ENCODE measurements around the gene ROBO2. TPM values are rescaled to one million over a fixed set of nuclear protein-coding genes. Genes with fewer than 3 reads are reported as not detected.

The ROBO2 gene
- polyA plus RNA-seq, 2 of the 4 experiments (the other 2 are of a cell fraction), result 0.04 TPM; not detected in 1

- TF ChIP-seq HMGXB4 (CRISPR knock-in tag; IDR thresholded peaks at IDR 0.05; ENCODE audit: borderline replicate concordance) (no peak), TP53 (CRISPR knock-in tag; IDR thresholded peaks at IDR 0.05) (no peak), BCL3 (IDR thresholded peaks at IDR 0.05) (no peak)
Observed at GRCh38 chr3:77345009-77345408, 305.1 kb downstream of the ROBO2 start (continued).

DNA sequence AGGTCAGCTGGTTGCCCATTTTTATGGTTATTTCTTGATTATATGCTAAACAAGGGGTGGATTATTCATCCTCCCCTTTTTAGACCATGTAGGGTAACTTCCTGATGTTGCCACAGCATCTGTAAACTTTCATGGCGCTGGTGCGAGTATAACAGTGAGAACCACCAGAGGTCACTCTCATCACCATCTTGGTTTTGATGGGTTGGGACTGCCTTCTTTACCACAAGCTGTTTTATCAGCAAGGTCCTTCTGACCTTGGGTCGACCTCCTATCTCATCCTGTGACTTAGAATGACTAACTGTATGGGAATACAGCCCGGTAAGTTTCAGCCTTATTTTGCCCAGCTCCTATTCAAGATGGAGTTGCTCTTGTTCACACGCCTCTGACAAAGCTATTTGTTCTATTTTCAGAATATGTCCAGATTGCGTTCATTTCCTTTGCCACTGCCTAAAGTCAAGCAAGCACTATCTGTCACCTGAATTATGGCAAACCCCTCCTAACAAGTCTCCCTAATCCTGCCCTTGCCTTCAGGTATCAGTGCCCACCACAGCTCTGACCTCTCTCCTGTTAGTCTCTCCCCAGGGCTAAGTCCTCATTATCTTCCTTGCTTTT, 308.5 kb downstream of the ROBO2 start:
- DNase-seq (ENCODE audit: low read depth in 1 of 2, low spot score in 1 of 2), result peak in 1 of 2 experiments; percentile 35
- no peak overlapping the region for H3K4me2 ChIP-seq
- no peak overlapping the region for H3K27ac ChIP-seq
- CTCF ChIA-PET, result interaction anchor here (0.8 to 1.2 kb wide), 2 partner anchors 10 to 1297 kb away, joined by 3 to 4 read pairs; no protein-coding TSS in a partner anchor
- no peak for FAIRE-seq
- TF ChIP-seq KDM5A (IDR thresholded peaks at IDR 0.05) (no peak), KDM1A (IDR thresholded peaks at IDR 0.05; ENCODE audit: low read depth) (no peak), ZSCAN20 (CRISPR knock-in tag; IDR thresholded peaks at IDR 0.05) (no peak), CEBPB (IDR thresholded peaks at IDR 0.05) (no peak), RAD21 (conservative IDR thresholded peaks at IDR 0.05 in 1 of 2, IDR thresholded peaks at IDR 0.05 in 1 of 2) (0 out of 5 replicates have a peak, but pooled peaks of 1 of the 2 experiments have one; percentile 24), CHD4 (IDR thresholded peaks at IDR 0.05; ENCODE audit: borderline replicate concordance) (no peak), EP300 (IDR thresholded peaks at IDR 0.05) (no peak)
- no peaks in the 10 kb centered on the region for H3K4me1 ChIP-seq
- H3K9me3 ChIP-seq, result no peaks in the 10 kb centered on the region
- WGBS (ENCODE audit: missing lambda C conversion rate), result 7% methylated on average over 6 of the region's 6 CpGs
- POLR2A ChIA-PET, result no interaction called here
- no peak overlapping the region for H3K4me3 ChIP-seq
- peak in 1 of 2 experiments; percentile 56; a peak in 3 of 6 replicates for ATAC-seq

- DNase-seq (ENCODE audit: low read depth in 1 of 2, low spot score in 1 of 2) (no peak), FAIRE-seq (no peak), ATAC-seq (no peak)
- Histone ChIP-seq H3K9me3 (no peaks in the 10 kb centered on the region), H3K4me3 (no peak overlapping the region), H3K4me1 (no peaks in the 10 kb centered on the region), H3K4me2 (no peak overlapping the region), H3K27ac (no peak overlapping the region)
- no peak for TF ChIP-seq KDM1A (IDR thresholded peaks at IDR 0.05; ENCODE audit: low read depth)
- TF ChIP-seq RAD21 (conservative IDR thresholded peaks at IDR 0.05 in 1 of 2, IDR thresholded peaks at IDR 0.05 in 1 of 2), result no peak
- no peak for TF ChIP-seq RCOR1 (IDR thresholded peaks at IDR 0.05; ENCODE audit: low read depth, low read length)
- TF ChIP-seq NR3C1 (IDR thresholded peaks at IDR 0.05), result no peak
- no peak for TF ChIP-seq GATA3 (IDR thresholded peaks at IDR 0.05; ENCODE audit: borderline replicate concordance)
- TF ChIP-seq JUN (IDR thresholded peaks at IDR 0.05), result no peak
- no peak for TF ChIP-seq CBX2 (IDR thresholded peaks at IDR 0.05; ENCODE audit: borderline replicate concordance, low read depth)
- no peak for TF ChIP-seq HOXB5 (CRISPR knock-in tag; IDR thresholded peaks at IDR 0.05)
- POLR2A ChIA-PET, result no interaction called here
- CTCF ChIA-PET, result no interaction called here
Observed at GRCh38 chr3:77354958-77355357, 315.1 kb downstream of the ROBO2 start.

GRCh38 chr3:77362936-77363335, 323.0 kb downstream of the ROBO2 start:
- no peaks in the 10 kb centered on the region for H3K4me1 ChIP-seq
- ATAC-seq (no peak), FAIRE-seq (no peak), DNase-seq (ENCODE audit: low read depth in 1 of 2, low spot score in 1 of 2) (no peak)
- H3K27ac ChIP-seq, result no peak overlapping the region
- 6% methylated on average over 1 of the region's 1 CpG for WGBS (ENCODE audit: missing lambda C conversion rate)
- no peak overlapping the region for H3K4me2 ChIP-seq
- ChIA-PET POLR2A (no interaction called here), CTCF (no interaction called here)
- H3K4me3 ChIP-seq, result no peak overlapping the region
- H3K9me3 ChIP-seq, result no peaks in the 10 kb centered on the region
- TF ChIP-seq ESRRA (IDR thresholded peaks at IDR 0.05; ENCODE audit: borderline replicate concordance, low read length), result no peak
- TF ChIP-seq TP53 (CRISPR knock-in tag; IDR thresholded peaks at IDR 0.05), result no peak
- TF ChIP-seq CBX8 (IDR thresholded peaks at IDR 0.05), result no peak
- TF ChIP-seq, protein P1, sequence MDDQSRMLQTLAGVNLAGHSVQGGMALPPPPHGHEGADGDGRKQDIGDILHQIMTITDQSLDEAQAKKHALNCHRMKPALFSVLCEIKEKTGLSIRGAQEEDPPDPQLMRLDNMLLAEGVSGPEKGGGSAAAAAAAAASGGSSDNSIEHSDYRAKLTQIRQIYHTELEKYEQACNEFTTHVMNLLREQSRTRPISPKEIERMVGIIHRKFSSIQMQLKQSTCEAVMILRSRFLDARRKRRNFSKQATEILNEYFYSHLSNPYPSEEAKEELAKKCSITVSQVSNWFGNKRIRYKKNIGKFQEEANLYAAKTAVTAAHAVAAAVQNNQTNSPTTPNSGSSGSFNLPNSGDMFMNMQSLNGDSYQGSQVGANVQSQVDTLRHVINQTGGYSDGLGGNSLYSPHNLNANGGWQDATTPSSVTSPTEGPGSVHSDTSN (IDR thresholded peaks at IDR 0.05), result no peak
- no peak for TF ChIP-seq JUN (IDR thresholded peaks at IDR 0.05)
- no peak for TF ChIP-seq GATA3 (IDR thresholded peaks at IDR 0.05; ENCODE audit: borderline replicate concordance)
- no peak for TF ChIP-seq TFCP2L1 (CRISPR knock-in tag; IDR thresholded peaks at IDR 0.05)
- no peak for TF ChIP-seq POLR2AphosphoS2 (conservative IDR thresholded peaks at IDR 0.05; ENCODE audit: low read length)
